HG02885 (cell line): ENCODE data around the gene FBXW8.

Experiments
- ATAC-seq: cut with Tn5 transposase; IDR thresholded peaks from one replicate; pipeline ENCODE4 v1.9.1; 2021; ENCODE audit warnings: mild to moderate bottlenecking; ENCODE audit not compliant: unreplicated experiment, poor library complexity

The FBXW8 gene, protein sequence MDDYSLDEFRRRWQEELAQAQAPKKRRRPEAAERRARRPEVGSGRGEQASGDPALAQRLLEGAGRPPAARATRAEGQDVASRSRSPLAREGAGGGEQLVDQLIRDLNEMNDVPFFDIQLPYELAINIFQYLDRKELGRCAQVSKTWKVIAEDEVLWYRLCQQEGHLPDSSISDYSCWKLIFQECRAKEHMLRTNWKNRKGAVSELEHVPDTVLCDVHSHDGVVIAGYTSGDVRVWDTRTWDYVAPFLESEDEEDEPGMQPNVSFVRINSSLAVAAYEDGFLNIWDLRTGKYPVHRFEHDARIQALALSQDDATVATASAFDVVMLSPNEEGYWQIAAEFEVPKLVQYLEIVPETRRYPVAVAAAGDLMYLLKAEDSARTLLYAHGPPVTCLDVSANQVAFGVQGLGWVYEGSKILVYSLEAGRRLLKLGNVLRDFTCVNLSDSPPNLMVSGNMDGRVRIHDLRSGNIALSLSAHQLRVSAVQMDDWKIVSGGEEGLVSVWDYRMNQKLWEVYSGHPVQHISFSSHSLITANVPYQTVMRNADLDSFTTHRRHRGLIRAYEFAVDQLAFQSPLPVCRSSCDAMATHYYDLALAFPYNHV

DNA sequence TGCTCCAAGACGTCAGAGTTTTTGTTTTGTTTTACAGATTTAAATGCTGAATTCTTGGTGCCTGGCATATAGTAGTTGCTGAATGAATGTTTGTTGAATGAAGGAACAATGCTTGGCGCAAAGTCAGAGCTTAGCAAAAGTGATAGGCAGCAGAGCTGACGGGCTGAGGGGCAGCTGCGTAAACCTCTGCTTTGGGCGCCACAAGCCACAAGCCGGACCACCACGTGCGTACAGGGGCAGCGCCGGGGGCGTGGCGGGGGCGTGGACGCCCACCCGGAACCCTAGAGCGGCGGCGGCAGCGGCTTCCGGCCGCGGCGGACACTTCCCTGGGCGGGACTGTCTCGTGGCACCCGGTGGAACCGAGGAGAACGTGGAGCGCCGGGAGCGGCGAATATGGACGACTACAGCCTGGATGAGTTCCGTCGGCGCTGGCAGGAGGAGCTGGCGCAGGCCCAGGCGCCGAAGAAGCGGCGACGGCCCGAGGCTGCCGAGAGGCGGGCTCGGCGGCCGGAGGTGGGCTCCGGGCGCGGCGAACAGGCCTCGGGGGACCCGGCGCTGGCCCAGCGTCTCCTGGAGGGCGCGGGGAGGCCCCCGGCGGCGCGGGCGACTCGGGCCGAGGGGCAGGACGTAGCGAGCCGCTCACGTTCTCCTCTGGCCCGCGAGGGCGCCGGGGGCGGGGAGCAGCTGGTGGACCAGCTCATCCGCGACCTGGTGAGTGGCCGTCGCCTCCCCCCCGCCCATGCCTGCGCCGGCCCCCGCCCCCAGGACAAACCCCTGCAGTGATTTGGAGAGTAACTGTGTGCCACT, at the start of gene FBXW8:
Gene FBXW8, plus strand, starts transcription at position 306 of the 807 bp plus-strand sequence. Its CDS starts 88 bp downstream, at position 394.
- peak; percentile 87 for ATAC-seq

DNA sequence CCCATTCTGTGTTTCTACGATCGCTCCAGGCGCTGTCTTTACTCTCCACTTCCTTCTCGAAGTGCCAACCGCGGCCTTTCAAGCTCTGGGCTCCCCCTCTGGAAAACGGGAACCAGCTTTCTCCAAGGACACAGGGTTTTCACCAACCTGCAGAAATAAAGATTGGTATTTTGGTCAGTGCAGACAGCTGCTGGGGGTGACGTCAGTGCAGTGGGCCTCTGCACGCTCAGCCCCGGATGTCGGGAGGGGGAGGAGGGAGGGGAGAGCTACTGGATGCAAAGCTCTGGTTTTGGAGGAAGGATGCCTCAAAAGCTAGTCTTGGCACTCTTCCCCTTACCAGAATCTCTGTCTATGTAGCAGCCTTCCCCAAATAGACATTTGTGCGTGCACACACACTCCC, 49.4 kb upstream of the FBXW8 start:
- ATAC-seq, result peak; percentile 79

DNA sequence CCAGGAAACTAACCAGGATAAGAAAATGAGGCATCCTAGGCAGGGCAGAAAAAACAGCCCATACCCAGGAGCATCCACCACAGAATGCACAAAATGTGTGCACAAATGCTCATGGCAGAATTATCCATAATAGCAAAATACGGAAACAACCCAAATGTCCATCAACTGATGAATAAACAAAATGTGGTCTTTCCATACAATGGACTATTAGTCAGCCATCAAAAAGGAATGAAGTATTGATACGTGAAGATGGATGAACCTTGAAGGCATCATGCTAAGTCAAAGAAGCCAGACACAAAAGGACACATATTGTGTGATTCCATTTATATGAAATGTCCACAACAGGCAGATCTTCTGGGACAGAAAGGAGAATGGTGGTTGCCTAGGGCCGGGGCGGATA, 48.6 kb upstream of the FBXW8 start:
- no peak for ATAC-seq

DNA sequence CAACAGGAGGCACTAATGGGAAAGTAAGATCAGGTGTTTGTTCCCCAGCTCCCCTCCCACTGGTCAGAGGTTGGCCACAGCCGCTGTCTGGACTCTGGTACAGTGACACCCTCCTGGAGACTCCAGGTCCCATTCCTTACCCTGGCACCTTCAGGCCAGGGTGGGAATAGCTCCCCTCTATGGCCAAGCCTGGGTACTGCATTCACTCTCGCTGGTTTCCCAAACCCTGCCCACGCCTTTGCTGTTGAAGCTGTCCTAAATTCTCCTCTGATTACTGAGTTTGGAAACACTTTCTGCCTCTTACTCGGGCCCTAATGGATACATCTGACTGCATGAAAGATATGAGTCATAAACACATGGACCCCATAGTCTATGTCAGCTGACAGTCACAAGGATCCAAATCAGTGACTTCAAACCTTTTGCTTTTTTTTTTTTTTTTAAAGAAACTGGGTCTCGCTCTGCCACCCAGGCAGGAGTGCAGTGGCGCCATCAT, 47.4 kb upstream of the FBXW8 start:
- ATAC-seq, result no peak

DNA sequence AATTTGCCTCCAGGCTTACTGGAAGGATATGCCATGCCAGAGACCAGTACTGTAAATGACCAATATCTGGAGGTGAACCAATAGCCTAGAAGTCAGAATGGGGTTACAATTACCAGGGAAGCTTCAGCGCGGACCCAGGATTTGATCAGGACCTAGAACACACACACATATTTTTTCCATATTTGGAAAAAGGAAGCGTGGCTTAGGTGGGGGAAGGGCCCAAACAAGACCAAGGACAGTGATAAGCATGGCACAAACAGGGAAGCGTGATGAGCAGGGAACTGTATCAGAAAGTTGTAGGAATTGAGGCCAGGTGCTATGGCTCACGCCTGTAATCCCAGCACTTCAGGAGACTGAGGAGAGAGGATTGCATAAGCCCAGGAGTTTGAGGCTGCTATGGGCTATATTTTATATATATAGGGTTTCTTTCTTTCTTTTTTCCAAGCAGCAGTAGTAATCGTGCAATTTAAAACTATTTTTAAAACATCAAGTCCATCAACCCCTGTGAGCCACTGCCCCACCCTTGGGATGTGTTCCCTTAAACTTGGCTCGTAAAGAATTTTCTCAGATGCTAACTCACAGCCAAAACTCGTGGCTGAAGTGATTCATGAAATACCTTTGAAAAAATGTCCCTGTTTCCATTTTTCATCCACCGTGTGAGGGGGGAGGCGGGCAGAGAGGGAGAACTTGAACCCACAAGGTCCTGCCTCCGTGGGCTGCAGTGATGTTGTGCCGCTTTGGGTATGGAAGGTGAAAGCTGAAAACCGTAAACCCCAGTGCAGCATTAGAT, 46.2 kb upstream of the FBXW8 start:
- no peak for ATAC-seq

DNA sequence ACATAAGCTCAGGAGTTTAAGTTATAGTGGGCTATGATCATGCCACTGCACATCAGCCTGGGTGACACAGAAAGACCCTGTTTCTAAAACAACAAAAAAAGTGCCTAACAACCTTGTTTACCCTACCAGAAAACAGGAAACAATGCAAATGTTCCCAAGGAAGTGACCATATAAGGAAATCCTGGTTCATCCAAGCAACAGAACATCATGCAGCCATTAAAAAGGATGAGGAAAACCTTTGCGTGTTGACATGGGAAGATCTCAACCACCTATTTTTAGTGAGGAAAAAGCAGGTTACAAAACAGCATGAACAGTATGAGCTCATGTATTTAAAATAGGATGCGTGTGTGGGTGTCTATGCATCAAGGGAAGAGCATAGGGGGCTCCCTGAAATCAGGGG, 43.2 kb upstream of the FBXW8 start:
- ATAC-seq, result no peak

DNA sequence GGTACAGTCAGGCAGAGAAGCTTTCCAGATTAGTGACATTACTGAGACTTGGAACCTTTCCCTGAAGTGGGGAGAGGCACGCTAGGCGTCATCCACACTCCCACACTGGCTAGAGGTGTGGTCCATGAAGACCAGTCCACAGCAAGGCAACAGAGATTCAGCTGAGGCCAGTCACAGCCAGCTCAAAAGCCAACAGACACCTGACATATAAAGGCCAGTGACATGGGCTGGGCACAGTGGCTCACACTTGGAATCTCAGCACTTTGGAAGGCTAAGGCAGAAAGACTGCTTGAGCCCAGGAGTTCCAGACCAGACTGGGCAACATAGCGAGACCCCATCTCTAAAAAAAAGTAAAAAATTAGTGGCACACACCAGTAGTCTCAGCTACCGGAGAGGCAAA, 40.4 kb upstream of the FBXW8 start:
- no peak for ATAC-seq

DNA sequence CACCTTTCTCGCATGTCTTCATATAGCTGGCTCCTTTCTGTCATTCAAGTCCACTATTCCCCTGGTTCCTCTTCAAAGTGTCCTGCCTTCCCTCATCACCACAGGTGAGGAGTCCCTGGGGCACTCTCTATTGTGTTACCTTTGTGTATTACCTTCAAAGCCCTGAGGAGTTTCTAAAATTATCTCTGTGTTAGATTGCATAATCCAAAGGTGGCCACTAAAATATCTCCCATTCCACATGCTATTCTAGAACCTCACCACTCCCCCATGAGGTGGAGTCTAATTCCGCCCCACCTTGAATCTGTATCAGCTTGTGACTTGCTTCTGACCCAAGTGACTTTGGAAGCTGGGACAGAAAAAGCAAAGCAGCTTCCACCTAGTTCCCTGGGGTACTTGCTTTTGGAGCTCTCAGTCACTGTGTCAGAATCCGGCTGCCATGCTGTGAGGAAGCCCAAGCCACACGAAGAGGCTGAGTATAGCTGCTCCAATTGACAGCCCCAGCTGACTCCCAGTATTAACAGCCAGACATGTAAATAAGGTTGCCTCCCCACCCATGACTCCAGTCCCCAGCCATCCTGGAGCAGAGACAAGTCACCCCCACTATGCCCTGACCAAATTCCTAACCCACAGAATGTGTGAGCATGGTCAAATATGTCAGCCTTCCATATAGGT, 36.3 kb upstream of the FBXW8 start:
- no peak for ATAC-seq

DNA sequence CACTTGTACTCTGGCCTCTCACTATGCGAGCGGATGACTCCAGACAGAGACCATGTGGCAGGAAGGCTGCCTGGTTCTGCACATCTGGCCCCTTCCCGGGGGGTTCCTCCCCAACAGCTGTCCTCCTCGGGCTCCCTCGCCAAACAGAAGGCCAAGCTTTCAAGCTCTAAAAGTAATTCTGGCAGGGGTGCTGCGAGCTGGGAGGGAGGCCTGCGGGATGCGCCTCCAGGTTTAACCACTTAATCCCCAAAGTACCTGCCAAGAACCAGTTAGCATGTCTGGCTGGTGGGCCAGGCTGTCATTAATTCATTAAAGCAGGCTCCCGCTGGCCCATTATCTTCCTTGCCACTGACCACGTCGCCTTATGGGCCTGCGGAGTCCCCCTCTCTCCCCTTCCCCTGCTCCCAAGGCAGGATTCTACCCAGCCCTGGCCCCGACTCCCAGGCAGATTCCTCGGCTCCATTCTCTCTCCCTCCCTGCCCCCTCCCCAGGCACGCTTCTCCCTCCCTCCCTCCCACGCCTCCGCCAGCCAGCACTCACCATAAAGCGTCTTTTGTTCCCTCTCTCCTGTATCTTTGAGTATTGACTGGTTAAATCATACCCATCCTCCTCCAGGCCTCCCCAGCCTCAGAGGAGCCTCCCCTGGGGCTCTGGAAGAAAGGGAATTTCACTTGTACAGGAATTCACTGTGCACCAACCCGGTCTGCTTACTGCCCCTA, 34.4 kb upstream of the FBXW8 start:
- ATAC-seq, result no peak

DNA sequence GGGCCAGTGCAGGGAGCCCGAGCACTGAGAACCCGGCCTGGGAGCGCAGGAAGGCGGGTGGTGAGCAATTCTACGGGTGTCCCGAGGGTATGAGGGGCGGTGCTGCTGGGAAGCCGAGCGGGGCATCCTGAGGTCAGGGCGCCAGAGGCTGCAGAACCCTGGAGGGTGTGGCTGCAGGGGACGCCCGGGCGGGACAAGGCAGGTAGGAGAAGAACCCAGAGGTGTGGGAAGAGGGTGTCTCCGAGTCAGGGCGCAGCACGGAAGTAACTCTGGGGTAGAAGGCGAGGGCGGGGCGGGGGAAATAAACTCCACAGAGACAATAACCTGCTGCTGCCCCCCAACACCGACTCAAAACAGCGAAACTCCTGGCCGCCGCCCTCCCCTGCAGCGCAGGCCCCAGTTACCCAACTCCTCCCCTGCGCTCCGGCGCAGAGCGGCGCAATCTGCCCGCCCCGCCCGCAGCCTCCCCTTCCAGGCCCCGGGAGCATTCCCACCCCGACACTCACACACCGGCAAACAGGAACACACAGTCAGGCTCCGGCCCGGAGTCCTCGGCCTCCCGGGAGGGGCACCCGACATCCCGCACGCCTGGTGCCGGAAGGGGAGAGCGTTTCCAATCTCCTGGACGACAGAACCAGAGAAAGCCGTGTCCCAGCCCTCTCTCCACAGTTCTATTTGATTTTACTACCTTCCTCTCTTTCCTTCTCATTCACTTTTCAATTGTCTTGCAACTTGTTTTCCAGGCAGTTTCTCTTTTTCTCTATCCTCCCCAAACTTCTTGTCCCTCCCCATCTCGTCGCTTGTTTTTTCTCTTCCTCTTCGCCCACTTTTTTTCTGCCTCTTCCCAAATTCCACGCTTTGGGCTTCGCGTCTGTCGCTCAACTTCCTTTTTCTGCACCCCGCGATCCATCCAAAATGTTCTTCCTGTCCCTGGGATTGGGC, 31.9 kb upstream of the FBXW8 start:
- no peak for ATAC-seq

DNA sequence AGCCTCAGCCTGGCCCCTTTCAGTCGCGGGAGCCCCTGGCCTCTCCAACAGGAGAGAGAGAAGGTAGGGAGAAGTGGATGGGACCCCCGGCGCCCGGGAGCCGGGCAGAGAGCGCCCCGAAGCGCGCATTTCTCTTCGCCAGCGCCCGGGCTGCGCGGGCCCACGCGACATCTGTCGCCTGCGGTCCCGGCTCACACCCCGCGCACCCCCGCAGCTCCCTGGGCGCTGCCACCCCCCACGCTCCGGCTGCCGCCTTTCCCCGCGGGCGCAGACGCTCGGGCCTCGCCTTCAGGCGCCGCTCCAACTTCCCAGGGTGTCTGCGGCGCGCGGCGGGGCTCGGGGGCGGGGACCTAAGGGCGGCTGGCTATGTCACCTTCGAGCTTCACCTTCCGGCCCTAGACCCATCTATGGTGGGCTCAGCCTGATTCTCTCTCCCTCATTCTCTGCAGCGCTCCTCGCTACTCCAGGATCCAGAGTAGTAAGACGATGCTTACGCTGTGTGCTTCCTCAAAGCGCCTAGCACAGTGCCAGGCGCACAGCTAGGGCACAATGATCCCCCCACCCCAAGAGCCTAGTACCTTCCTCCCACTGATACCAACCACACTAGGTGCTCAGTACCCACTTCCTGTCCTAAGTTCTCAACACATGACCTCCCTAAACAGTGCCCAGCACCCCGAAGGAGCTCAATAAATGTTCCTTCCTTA, 31.1 kb upstream of the FBXW8 start:
- ATAC-seq, result no peak

DNA sequence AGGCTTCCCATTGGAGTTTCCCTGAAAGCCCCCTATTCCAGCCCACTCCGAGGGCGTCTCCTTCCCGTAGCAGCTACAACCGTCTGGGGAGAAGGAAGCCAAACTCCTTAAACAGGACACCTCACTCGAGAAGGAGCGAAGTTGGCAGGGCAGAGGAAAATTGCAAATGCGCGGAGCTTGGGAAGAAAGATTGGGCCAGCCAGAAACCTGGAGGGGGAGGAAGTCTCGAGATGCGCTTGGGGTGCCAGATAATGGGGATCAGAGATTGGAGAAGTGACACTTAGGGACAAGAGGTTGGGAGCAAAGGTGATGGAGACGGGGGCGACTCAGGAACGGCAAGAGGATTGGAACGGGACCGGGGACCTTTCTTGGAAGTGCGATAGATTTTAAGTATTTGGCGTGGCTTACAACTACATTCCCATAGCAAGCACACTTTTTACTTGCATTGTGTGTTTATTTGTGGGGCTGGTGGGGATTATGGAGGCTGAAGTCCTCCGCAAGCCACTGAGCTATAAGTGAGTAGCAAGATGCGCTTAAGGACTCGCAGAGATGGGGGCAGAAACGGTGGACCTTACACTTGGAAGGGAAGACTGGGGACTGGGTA, 30.4 kb upstream of the FBXW8 start:
- ATAC-seq, result no peak

DNA sequence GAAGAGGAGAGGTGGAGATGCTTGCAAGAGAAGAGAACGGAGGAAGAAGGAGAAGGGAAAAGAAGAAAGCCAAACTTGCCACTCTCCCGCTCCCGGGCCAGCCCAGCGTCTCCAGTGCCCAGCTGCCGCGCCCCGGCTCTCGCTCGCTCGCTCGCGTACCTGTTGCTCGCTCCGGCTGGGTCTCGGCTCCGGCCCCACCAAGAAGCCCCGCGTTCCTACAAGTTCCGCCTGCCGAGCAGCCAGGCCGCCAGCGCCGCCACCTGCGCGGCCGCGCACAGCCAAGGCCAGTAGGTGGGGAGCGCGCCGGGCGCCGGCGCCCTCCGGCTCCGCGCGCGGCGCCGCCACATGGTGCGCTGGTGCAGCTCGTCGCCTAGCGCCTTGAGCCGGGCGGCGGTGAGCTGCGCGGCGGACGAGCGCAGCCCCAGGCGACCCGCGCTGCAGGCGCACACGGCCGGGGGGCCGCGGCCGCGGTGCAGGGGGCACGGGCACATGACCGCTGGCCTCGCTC, 29.9 kb upstream of the FBXW8 start:
- peak; percentile 73 for ATAC-seq

DNA sequence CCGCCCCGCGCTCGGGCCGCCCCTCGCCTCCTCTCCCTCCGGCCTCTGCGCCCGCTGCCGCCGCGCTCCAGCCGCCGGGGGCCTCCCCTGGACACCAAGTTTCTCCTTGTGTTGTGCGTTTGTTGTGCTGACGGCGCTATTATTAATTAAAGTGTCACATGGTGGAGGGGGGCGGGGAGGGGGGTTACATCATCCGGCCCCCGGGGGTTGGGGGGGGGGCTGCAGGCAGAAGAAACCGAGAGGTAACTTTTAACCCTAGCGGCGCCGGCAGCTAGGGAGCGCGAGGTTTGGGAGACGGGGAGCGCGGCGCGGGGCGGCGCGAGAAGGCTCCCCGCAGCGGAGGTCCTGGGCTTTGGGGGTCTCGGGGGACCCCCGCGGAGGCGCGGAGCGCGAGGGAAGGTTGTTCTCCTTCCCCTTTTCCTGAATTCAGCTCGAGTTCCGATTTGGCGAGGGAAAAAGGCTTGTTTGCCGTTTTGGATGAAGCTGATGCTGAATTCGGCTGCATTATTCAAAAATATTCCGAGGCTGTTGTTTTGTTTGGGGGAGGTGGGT, 29.3 kb upstream of the FBXW8 start, which contains the start of gene HRK:
Gene HRK, minus strand, starts transcription at position 117 of the 552 bp plus-strand sequence. CDS start 134 bp downstream, outside the sequence.
- ATAC-seq, result peak; percentile 19

DNA sequence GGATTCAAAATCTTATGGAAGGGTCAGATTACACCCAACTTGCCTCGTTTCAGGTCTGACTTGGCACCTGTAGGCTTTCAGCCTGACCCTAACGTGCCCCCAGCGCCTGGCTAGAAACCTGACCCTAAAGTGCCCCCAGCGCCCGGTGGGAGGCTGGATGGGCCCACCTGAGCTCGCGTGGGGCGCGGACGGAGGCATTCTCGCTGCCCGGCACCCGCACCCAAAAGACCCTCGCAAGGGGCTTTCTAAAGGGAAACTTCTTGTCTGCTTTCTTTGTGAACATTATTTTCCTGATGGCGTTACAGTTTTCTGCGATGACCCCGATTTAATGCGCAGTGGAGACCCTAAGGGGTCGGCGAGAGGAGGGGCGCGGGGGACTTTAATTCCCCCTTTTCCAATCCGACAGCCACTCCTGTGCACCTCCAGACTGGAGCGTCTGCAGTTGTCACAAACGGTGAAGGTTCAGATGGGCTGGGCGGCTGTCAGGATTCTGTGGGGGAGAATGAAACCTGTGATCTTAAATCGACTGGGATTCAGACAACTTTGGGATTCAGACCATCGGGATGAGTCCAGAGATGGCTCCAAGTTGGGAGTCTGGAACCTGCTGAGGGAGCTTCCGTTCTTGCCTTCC, 28.8 kb upstream of the FBXW8 start:
- no peak for ATAC-seq

DNA sequence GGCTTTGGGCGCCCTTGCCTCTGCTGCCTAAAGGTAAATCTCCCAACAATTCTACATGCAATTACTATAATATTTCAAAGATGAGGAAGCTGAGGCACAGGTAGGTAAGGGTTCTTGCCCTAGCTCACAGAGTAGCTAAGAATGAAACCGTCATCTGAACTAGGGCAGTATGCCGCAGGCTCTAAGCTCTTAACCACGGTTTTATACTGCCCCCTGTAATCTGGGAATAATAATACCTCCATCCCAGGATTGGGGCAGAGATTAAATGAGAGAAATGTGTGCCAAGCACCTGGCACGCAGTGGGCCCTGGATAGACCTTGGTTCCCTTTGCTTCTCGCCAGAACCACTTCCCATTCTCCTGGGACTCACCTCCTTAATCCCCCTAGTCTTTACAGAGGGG, 28.0 kb upstream of the FBXW8 start:
- ATAC-seq, result no peak
